IPS-20b (cell line): Measurements from ENCODE around the gene STK39.
A peak's percentile ranks its signal among the peaks of the same experiment; 100 is the strongest.

Experiments
- H3K27ac ChIP-seq: one replicate; pipeline ENCODE4 v1.5.1; 2013; ENCODE audit warnings: low read length
- H3K27me3 ChIP-seq: 2 replicates; pipeline ENCODE4 v1.6.1; 2013; ENCODE audit warnings: mild to moderate bottlenecking, low read length, inconsistent platforms; ENCODE audit not compliant: insufficient read depth
- H3K36me3 ChIP-seq: 2 replicates; pipeline ENCODE4 v1.6.1; 2013; ENCODE audit warnings: low read depth, mild to moderate bottlenecking, inconsistent platforms, low read length, moderate library complexity; ENCODE audit not compliant: insufficient read depth
- H3K4me1 ChIP-seq: 2 replicates; pipeline ENCODE4 v1.6.1; 2013; ENCODE audit warnings: mild to moderate bottlenecking, control low read depth, inconsistent platforms, low read length, moderate library complexity; ENCODE audit not compliant: insufficient read depth
- H3K4me3 ChIP-seq: 2 replicates; pipeline ENCODE4 v1.5.1; 2013; ENCODE audit warnings: mild to moderate bottlenecking, low read length, inconsistent platforms
- H3K9ac ChIP-seq: 2 replicates; pipeline ENCODE4 v1.6.1; 2013; ENCODE audit warnings: low read depth, mild to moderate bottlenecking, inconsistent platforms, low read length, moderate library complexity
- H3K9me3 ChIP-seq: 2 replicates; pipeline ENCODE4 v1.6.1; 2013; ENCODE audit warnings: mild to moderate bottlenecking, low read depth, low read length, inconsistent platforms; ENCODE audit not compliant: insufficient read depth

STK39 gene

DNA sequence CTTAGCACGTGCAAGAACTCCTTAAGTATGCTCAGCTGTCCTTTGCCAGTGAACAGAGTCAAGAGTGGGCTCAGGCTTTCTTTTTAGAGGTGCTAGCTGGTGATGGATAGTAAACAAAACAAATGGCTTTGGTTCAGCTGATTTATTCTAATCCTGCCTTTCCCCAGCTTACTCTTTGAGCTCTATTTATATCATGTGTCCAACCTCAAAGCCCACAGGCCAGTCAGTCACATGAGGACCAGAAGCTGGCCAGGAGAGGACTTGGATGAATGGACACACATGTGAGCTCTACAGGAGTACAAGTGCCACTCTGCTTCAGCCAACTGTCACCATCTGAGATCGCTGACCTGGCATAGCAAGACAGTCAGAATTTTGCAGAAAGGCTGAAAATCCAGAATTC lies 59.4 kb downstream of the STK39 start:
- no peaks in the 10 kb centered on the region for H3K27me3 ChIP-seq
- peaks cover 28% of the 10 kb centered on the region for H3K4me1 ChIP-seq
- H3K4me3 ChIP-seq, result no peak overlapping the region
- no peak overlapping the region for H3K27ac ChIP-seq
- H3K9me3 ChIP-seq, result no peaks in the 10 kb centered on the region
- H3K9ac ChIP-seq, result no peak overlapping the region
- no peaks in the 10 kb centered on the region for H3K36me3 ChIP-seq

DNA sequence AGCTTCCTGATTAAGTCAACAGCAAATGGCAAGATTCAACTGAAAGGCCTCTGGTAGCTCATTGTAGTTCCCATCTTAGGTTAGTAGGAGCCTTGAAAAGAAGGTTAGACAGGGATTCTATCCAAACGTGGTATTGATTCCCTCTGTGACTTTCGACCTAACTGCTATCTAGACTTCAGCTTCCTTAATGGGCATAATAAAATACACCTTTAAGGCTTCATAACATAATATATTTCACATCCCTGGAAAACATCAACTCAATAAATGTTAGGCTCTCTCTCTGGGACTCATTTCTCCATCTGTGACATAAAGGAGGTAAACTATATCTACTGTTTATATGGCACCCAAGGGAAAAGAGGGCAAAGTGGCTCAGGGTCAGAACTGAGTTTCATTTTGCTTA lies 60.9 kb downstream of the STK39 start:
- H3K9me3 ChIP-seq, result no peaks in the 10 kb centered on the region
- no peaks in the 10 kb centered on the region for H3K36me3 ChIP-seq
- H3K27me3 ChIP-seq, result no peaks in the 10 kb centered on the region
- peaks cover 29% of the 10 kb centered on the region for H3K4me1 ChIP-seq
- H3K4me3 ChIP-seq, result no peak overlapping the region
- no peak overlapping the region for H3K9ac ChIP-seq
- no peak overlapping the region for H3K27ac ChIP-seq

DNA sequence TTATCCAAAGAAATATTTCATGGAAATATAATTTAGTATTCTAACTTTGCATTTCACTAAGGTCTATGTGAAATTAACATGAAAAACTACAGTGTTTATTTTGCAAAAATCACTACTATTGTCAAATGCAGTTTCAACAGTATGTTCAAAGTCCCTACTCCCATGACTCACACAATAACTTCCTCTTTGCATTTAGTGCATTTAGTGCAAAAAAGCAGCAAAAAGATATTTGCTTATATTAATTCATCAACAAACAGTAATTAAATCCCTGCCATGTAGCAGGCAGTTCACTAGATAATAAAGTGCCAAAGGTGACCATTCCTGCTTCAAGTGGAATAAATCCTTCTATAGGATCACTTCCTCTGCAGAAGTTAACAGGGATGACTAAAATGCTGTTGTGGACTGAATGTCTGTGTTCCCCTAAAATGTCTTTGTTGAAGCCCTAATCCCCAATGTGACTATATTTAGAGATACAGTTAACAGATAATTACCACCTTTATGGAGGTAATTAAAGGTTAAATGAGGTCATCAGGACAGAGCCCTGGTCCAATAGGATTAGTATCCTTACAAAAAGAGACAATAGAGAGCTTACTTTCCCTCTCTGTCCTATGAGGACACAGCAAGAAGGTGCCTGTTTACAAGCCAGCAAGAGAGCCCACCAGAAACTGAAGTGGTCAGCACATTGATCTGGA lies 61.7 kb downstream of the STK39 start:
- H3K4me3 ChIP-seq, result no peak overlapping the region
- no peaks in the 10 kb centered on the region for H3K27me3 ChIP-seq
- H3K9ac ChIP-seq, result no peak overlapping the region
- H3K36me3 ChIP-seq, result no peaks in the 10 kb centered on the region
- no peak overlapping the region for H3K27ac ChIP-seq
- peaks cover 28% of the 10 kb centered on the region for H3K4me1 ChIP-seq
- H3K9me3 ChIP-seq, result no peaks in the 10 kb centered on the region

DNA sequence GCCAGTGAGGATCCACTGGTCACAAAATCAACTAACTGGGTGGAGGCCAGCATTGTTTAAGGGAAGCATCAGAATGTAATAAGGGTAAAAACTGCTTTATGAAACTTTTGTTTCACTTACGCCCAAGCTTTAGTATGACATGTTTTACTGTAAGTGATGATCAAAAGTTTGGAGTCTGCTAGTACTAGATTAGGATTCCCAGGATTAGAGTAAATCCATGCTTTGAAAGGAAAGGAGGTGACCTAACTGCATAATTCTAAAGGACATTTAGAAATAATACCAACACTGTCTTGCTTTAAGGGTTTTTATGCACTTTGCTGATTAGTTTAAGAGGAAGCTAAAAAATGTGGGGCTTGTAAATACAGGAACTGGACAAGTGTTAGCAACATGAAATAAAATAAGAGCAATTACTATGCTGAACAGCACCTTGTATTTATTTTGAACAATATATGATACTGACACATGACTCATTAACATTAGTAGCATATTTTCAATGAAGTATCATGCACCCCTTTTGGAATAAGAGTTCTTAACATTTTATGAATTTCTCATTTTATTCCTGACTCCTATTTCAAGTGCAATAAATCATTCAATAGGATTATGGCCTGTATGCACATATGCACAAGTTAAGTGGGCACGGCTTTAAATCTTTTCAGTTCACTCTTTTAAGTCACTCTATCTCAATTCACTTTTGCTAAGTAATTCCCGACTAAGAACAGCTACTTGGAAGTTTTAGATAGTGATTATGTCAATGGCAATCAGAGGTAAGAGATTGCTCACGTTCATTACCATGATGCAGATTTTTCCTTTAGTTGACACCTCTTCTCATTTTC lies 62.5 kb downstream of the STK39 start:
- Histone ChIP-seq H3K27me3 (no peaks in the 10 kb centered on the region), H3K27ac (no peak overlapping the region), H3K36me3 (no peaks in the 10 kb centered on the region), H3K4me3 (no peak overlapping the region), H3K9ac (no peak overlapping the region), H3K9me3 (no peaks in the 10 kb centered on the region), H3K4me1 (peaks cover 29% of the 10 kb centered on the region)

DNA sequence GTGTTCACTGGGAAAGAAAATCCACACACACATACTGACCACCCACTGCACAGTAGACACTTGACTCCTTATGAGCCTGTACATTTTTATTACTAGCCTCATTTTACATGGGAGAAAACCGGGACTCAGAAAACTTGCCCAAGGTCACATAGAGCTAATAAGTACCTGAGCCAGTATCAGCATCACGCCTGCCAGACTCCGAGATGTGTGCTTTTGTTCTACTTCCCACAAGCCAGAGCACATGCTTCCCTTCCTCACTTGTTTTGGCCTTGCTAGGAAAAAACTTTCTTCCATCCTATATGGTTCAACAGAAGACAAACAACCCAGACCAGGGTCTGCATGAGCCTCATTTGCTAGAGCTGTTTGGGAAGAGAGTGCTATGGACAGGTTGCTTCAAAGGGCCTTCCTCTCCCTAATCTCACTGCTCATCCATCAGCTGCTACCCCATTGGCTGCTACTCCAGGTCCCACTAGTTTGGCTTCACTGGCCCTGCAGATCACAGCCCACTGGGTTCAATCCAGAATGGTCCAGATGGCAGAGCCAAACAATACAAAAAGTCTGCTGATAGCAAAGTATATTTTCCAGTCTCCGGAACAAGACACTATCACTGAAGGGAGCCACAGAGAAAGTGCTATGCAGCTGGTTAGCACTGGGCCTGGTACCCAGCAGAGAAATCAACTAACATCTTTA lies 63.9 kb downstream of the STK39 start:
- H3K9ac ChIP-seq, result no peak overlapping the region
- no peak overlapping the region for H3K27ac ChIP-seq
- H3K9me3 ChIP-seq, result no peaks in the 10 kb centered on the region
- H3K4me1 ChIP-seq, result peaks cover 33% of the 10 kb centered on the region
- no peaks in the 10 kb centered on the region for H3K36me3 ChIP-seq
- no peaks in the 10 kb centered on the region for H3K27me3 ChIP-seq
- no peak overlapping the region for H3K4me3 ChIP-seq

DNA sequence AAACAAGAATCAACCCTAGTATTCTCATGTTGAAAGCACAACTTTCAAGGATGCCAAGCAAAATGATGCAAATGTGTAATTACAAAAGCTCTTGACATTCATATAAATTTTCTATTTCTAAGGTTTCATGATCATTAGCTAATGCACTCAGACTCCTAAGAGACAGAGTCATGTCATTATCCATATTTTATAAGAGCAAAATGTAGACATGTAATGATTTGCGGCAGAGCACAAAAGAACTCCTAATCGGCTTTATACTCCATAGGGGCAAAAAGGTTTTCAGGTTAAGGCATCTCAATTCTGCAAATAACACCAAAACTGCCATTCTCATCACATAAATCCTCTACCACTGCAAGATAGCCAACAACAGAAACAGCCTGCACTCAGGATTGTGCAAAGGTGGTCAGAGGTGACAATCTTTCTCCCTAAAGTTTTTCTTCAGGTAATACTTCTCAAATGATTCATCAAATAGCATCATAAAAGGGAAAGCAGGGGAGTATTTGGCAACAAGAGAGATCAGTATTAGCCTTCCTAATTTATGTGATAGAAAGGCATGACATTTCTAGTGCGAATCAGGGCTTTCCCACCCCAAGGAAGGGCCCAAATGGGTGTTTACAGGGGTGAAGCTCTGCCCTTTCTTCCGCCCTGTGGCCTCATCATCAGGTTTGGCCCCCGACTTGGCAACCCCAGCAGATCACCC lies 64.7 kb downstream of the STK39 start:
- H3K27me3 ChIP-seq, result no peaks in the 10 kb centered on the region
- H3K9me3 ChIP-seq, result no peaks in the 10 kb centered on the region
- H3K4me3 ChIP-seq, result no peak overlapping the region
- H3K27ac ChIP-seq, result no peak overlapping the region
- peaks cover 38% of the 10 kb centered on the region for H3K4me1 ChIP-seq
- H3K36me3 ChIP-seq, result no peaks in the 10 kb centered on the region
- H3K9ac ChIP-seq, result no peak overlapping the region

DNA sequence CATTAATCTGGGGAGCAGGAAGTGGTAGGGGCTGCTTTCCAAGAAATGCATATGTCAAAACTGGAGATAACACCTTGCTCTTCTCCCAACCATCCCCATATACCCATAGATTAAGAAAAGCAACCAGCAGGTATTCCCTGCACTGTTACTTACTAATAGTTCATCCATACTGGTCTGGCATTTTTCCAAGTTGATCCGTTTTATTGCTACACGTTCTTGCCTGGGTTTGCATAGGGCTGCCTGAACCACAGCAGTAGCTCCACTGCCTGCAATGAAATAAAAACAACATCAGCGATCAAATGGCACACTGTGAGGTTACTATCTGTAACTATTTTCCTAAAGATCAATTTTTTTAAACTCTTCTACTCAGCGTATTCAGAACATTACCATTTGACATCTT lies 65.6 kb downstream of the STK39 start:
- H3K4me1 ChIP-seq, result peaks cover 39% of the 10 kb centered on the region
- no peak overlapping the region for H3K27ac ChIP-seq
- no peak overlapping the region for H3K4me3 ChIP-seq
- H3K27me3 ChIP-seq, result no peaks in the 10 kb centered on the region
- no peaks in the 10 kb centered on the region for H3K9me3 ChIP-seq
- no peak overlapping the region for H3K9ac ChIP-seq
- no peaks in the 10 kb centered on the region for H3K36me3 ChIP-seq

DNA sequence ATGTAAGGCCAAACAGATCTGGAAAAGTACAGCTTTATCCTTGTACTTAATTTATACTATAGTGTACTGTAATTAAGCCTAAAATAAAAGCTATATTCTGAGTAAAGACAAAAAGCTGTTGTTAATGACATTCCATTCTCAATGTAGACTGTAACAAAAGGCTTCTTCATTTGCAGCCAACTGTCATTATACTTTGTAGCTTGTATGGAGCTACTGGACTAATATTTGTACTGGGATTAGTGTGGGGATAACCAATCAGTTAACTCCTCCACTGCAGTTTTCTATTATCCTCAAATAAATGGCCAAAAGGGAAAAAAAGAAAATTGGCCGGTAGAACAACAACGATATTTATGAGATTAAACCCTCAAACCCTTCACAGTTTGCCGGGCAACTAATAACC lies 66.5 kb downstream of the STK39 start:
- no peaks in the 10 kb centered on the region for H3K36me3 ChIP-seq
- no peaks in the 10 kb centered on the region for H3K27me3 ChIP-seq
- 0 out of 2 replicates have a peak overlapping the region, but pooled peaks have one; percentile 26 for H3K9ac ChIP-seq
- no peaks in the 10 kb centered on the region for H3K9me3 ChIP-seq
- peak overlapping the region; percentile 21; the same call in 1 of the 2 replicates for H3K4me3 ChIP-seq
- H3K27ac ChIP-seq, result no peak overlapping the region
- peaks cover 34% of the 10 kb centered on the region for H3K4me1 ChIP-seq

DNA sequence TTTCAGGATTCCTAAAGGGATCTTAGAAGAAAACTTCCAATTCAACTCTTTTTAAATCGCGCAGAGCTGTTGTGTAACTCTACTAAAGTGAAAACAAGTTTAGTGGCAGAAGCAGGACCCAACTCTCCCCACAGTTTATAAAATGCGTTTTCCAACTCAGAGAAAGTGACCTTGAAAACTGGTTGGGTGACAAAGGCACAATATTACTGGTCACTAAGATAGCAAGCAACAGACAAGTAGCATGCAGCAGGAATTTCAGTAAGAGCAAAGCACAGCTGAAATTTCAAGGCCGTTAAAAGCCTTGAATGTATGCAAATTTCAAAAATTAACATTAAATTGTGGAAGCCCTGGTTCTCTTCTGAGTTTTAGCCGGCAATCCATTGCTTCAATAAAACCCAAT lies 66.9 kb downstream of the STK39 start:
- no peaks in the 10 kb centered on the region for H3K9me3 ChIP-seq
- H3K36me3 ChIP-seq, result no peaks in the 10 kb centered on the region
- no peak overlapping the region for H3K27ac ChIP-seq
- peak overlapping the region; percentile 21; the same call in 1 of the 2 replicates for H3K4me3 ChIP-seq
- no peaks in the 10 kb centered on the region for H3K27me3 ChIP-seq
- H3K4me1 ChIP-seq, result peaks cover 29% of the 10 kb centered on the region
- no peak overlapping the region for H3K9ac ChIP-seq

DNA sequence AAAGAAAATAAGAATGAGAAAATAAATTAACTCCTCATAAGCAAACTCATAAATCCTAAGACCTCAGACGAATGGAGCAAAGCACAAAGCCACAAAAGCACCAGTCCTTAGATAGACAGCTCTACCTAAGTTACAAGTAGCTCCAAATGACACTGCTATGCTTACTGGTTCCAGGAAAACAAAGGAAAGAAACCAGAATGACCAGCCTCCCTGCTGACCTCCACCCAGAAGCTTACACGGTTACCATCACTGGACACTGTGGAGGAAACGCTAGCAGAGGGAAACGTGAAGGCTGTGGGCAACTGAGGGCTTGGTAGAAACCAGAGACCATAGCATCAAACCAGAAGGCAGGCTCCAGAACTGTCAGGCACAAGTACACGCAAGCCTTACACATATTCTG lies 67.8 kb downstream of the STK39 start:
- Histone ChIP-seq H3K9ac (no peak overlapping the region), H3K4me1 (peaks cover 28% of the 10 kb centered on the region), H3K27me3 (no peaks in the 10 kb centered on the region), H3K9me3 (no peaks in the 10 kb centered on the region), H3K4me3 (no peak overlapping the region), H3K27ac (no peak overlapping the region), H3K36me3 (no peaks in the 10 kb centered on the region)

DNA sequence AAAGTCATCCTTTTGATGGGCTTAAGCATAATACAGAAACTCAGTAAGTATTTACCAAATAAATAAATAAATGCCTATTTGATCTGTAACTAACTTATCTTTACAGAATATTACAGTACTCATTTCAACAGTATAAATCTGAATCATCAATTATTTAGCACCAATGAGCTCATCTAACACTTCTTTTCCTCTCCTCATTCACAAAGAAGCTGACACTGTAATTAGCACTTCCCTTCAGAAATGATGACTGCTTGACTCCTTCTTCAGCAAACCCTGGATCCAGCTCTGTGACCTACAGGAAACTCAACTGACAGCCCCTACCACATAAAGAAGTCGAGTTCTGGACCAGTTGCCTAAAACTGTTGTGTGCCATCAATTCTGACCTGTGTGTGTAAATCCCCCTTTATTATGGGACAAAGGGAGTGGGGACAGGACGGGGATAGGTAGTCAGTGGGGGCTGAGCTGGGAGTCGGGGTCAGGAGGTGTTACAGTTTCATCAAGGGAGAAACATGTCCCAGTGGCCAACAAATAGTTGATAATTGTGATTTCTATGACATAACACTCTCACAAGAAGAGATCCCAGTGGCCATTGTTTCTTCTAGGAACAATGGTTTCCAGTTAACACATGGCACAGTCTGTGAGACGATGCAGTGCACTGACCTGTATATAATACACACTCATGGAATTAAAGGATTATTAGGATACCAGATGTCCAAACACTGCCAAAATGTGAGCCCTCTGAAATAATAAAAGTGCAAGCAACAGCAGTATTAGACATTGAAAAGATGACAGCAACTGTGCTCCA lies 68.7 kb downstream of the STK39 start:
- H3K27ac ChIP-seq, result no peak overlapping the region
- H3K36me3 ChIP-seq, result no peaks in the 10 kb centered on the region
- H3K27me3 ChIP-seq, result no peaks in the 10 kb centered on the region
- H3K4me1 ChIP-seq, result peaks cover 28% of the 10 kb centered on the region
- H3K9me3 ChIP-seq, result no peaks in the 10 kb centered on the region
- H3K9ac ChIP-seq, result no peak overlapping the region
- H3K4me3 ChIP-seq, result no peak overlapping the region
